CD1c-positive myeloid dendritic cell (primary cell): ENCODE measurements around the gene ONECUT1.

Experiments
- DNase-seq: peaks from one replicate; pipeline ENCODE4 v3.0.0-alpha.2; 2016; ENCODE audit errors: extremely low spot score

ONECUT1 gene

DNA sequence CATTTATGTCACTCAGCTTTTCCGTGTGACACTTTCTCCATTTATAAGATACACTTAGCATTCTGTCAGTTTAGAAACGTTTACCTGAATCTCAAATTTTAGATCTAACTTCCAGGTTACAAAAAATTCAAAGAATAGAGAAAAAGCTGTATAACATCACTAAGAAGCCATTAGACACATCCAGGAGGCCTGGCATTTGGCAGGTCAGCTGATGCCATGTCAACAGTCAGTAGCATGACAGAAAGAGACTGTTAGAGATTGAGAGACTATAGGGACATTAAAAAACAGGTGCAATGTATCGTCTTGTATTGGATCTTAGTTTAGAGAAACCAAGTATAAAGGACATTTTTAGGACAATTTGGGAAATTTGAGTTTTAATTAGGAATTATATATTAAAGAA is 57.6 kb downstream of the ONECUT1 start:
- no peak for DNase-seq

- no peak for DNase-seq
Measured at GRCh38 chr15:52731732-52732470, 58.2 kb downstream of the ONECUT1 start.

DNA sequence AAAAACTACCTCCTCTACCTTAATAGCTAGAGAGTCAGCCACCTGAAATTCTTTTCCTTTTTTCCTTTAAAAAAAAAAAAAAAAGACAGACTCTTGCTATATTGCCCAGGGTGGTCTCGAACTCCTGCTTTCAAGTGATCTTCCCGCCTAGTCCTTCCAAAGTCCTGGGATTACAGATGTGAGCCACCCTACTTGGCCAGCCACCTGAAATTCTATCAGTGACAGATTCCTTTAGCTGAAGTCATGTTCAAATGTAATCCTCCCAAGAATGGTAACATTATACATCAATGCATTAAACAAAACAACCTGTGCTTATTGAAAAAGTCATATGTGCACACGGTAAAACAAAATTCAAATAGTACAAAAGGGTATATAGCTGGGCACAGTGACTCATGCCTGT is 59.1 kb downstream of the ONECUT1 start:
- no peak for DNase-seq

DNA sequence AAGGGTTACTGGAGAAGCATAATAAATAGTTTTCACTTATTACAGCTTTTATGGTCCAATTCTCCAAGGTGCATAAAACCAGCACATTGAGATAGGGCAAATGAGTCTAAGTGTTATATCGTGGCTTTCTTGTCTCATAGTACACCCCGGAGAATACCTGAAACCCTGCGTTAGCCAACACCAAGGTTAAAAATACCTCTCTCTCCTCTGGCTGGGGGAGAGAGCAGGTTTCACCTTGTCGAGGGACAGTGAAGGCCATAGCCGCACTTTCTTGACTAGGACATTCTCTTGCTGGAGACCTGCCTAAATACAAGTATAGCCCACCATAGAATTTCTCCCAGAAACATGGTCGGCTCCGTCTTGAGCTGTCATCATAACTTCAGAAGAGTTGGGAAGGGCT is 59.5 kb downstream of the ONECUT1 start:
- no peak for DNase-seq

- DNase-seq, result peak; percentile 62
Measured at GRCh38 chr15:52730173-52730572, 60.0 kb downstream of the ONECUT1 start.

GRCh38 chr15:52728899-52729298 is 61.2 kb downstream of the ONECUT1 start:
- DNase-seq, result no peak

DNA sequence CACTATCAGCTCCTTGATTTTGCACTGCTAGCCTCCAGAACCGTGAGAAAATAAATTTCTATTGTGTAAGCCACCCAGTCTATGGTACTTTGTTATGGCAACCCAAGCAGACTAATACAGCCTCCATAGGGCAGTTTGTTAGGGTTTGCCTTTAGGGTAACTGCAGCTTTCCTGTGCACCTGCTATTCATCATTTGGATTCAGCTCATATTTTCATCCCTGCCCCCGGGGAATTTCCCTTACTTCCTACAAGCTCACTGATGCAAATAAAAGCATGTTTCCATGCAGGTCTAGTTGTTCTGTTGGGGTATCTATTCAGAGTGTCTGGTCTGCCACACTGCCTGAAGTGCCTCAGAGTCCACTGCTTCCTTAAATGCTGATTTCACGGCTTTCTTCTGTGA is 62.3 kb downstream of the ONECUT1 start:
- no peak for DNase-seq

DNA sequence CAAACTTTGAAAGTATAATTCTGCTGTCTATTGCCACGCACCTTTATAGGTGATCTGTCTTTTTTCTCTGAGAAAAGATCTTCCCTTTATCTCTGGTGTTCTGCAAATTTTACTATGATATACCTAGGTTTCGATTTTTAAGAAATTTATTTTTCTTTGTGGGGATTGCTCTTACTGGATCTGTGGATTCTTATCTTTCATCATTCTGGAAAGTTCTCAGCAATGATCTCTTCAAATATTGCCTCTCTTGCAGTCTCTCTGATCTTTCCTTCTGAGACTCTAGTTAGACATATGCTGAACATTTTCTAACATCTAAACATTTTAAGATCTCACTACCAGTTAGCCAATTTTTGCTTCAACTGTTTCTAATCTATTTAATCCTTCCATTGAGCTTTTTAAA is 63.9 kb downstream of the ONECUT1 start:
- DNase-seq, result no peak

DNA sequence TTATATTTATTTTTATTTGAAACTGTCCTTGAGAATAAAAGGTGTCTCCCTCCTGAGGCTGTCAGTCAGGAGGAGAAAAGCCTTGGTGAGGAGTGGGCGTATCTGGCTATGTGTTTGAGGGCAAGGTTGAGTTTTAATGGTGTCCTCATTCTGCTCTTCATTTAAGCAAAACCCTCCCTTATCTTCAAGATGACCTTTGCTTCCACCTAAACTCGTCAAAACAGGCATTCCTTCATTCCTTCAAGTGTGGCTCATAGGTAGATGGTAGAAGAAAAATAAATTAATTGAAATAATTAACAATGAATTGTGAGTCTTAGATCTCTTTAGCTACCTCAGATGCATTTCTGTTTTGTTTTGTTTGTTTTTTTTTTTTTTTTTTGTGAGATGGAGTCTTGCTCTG is 71.6 kb downstream of the ONECUT1 start:
- no peak for DNase-seq

GRCh38 chr15:52717924-52718323 is 72.2 kb downstream of the ONECUT1 start:
- DNase-seq, result no peak

GRCh38 chr15:52717481-52717880 is 72.7 kb downstream of the ONECUT1 start:
- DNase-seq, result peak; percentile 44

DNA sequence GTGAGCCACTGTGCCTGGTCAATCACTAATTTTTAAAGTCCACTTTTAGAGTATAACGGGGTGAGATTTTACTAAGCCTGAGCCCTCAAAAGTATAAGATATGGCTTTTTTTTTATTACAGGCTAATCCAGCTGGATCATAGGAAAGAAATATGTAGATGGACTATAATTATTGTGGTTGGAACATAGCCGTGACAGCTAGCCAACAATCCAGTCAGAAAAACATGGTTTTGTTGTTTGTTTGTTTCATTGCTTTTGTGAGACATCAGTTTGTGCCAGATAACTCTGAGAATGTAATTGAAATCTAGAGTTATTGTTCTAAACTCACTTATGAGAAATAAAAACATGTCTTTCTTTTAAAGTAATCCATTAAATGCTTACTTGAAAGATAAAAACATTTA is 73.6 kb downstream of the ONECUT1 start:
- DNase-seq, result no peak

DNA sequence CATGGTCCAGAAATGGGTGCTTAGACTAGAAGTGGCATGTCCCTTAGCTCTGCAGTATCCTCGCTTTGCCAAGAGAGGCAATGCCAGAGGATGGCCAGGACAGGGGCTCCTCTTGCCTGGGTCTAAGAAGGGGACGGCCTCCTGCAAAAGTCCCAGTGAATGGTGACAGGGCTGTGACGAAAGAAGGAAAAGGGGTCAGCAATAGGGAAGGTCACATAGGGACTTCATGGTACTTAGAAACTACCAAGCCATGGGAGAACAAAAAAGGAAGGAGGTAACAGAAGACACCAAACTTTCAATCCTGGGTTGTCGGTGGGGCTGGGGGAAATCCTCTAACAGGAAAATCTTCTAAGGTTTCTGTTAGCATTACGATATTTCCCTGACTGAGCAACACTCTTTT is 74.7 kb downstream of the ONECUT1 start:
- peak; percentile 52 for DNase-seq

GRCh38 chr15:52714968-52715367 is 75.2 kb downstream of the ONECUT1 start:
- DNase-seq, result peak; percentile 94

DNA sequence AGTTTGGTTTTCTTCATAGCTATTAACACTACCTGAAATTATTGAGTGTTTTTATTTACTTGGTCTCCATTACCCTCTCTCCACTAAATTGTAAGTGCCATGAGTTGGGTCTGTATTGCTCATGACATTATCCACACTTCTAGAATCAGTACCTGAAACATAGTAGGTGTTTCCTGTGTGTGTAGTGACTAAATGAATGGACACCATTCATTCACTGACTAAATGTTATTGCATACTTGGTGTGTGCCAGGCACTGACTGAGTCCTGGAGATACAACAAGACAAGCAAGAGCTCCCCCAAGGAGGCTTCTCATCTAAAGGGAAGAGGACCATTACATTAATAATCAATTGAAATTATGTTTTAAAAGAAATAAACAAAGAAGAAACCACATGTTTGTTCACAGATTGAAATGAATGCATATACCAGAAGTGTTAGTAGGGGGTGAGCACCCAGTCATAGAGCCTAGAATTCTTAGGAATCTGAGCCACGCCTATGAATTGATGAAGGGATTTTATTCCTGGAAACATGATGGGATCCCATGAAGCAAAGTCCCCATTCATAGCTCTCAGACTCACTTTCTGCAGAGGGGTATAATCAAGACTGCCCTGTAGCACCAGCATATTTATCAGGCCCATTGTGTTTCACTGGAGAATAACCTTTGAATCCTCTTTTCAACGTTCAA is 79.3 kb downstream of the ONECUT1 start:
- DNase-seq, result no peak

DNA sequence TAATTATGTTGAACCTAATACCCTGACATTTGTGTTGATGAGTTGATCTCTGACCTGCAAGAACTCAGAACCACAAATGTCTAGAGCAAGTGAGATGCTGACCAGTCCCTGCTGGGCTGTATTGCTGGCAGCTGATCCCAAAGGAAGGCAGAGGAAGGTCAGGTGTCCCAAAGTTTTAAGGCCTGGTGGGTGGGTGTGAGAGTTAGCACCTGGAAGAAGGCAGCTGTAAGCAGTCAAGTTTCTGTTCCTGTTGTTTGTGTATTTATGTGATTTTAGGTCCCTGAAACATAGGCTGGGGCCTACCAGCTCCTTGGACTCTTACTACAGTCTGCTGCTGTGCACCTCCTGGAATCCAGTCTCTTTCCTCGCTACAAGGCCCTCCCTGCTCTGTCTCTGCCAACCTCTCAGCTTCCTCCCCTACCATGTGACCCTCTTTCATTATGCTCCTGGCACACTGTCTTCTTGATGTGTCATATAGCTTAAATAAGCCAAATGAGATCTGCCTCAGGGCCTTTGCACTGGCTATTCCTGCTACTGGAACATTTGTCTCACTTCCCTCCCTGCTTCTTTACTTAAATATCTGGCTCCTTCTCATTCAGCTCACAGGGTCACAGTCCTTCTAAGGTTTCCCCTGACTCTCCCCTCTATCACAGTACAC is 80.0 kb downstream of the ONECUT1 start:
- DNase-seq, result peak; percentile 5

DNA sequence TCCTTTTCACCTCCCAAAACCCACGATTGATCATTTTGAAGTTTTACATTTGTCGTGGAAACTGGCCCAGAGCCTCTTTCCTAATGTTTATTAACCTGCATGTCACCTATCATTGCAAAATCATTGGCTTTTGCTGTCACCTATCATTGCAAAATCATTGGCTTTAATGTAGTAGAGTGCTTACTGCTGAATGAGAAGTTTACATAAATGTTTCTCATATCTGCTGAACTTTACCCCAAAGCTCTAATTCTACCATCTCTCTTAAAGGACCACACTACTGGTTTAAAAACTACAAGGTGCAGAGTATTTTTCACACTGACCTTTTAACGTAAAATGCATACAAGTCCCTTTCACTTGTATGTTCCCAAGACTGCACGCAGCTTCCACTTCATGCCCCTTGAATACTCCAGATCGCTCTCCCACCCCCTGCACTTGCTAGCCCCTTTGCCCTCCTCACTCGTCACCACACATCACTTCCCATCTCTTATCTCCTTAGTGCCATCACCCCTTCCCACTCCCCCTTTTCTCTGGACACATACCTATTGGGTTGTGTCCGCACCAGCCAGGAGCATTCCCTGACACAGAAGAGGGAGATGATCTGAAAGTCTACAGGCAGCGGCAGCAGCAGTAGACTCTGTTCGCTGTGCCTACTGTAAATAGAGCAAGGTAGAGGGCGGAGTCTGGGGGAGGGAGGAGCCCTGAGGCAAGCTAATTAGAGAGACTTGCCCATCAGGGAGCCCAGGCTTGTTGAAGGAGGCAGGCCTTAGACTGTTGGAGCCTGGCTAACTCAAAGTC is 80.8 kb downstream of the ONECUT1 start:
- DNase-seq, result no peak
